ENCODE measurements around the gene LETM1.

GRCh38 chr4:1770245-1770644 lies 85.7 kb downstream of the LETM1 start:
- TF ChIP-seq ZFP3 (CRISPR knock-in tag; IDR thresholded peaks at IDR 0.05) = no peak
- no peak for TF ChIP-seq ZC3H10 (CRISPR knock-in tag; IDR thresholded peaks at IDR 0.05)
- no peak for TF ChIP-seq CREB5 (CRISPR knock-in tag; IDR thresholded peaks at IDR 0.05; ENCODE audit: low read depth)
- no peak for TF ChIP-seq ZFP30 (CRISPR knock-in tag; IDR thresholded peaks at IDR 0.05)
- no peak for TF ChIP-seq TOX (CRISPR knock-in tag; IDR thresholded peaks at IDR 0.05; ENCODE audit: borderline replicate concordance)
- no peak for TF ChIP-seq SNAI2 (CRISPR knock-in tag; IDR thresholded peaks at IDR 0.05)
- TF ChIP-seq POU6F1 (CRISPR knock-in tag; IDR thresholded peaks at IDR 0.05; ENCODE audit: borderline replicate concordance, low read depth) = no peak
- no peak for TF ChIP-seq GLIS3 (CRISPR knock-in tag; IDR thresholded peaks at IDR 0.05)
- no peak for TF ChIP-seq RARB (CRISPR knock-in tag; IDR thresholded peaks at IDR 0.05)
- TF ChIP-seq TSHZ2 (CRISPR knock-in tag; IDR thresholded peaks at IDR 0.05) = no peak
- no peak for TF ChIP-seq PPARA (CRISPR knock-in tag; IDR thresholded peaks at IDR 0.05; ENCODE audit: borderline replicate concordance)
- TF ChIP-seq OSR1 (CRISPR knock-in tag; IDR thresholded peaks at IDR 0.05) = no peak

Measured in SK-N-SH treated with all-trans-retinoic acid at 6 μM for 48 hours (cell line).